Activated T-helper 17 cell treated with anti-CD3 and anti-CD28 coated beads, Interleukin-2, amount 50 U/mL, for 72 hours (primary cell): Measurements from ENCODE around the gene PILRA. TPM values are rescaled to one million over a fixed set of nuclear protein-coding genes. Genes with fewer than 3 reads are reported as not detected.

Source experiments
- ATAC-seq: fragments of 150-1000 bp; cut with Tn5 transposase; replicated peaks from 2 replicates; pipeline ENCODE4 v1.10.0; 2021; ENCODE audit warnings: mild to moderate bottlenecking, moderate library complexity
- H3K27ac Mint-ChIP-seq: one replicate; pipeline ENCODE4 v1.8.0; 2022; ENCODE audit warnings: mixed read lengths
- H3K27me3 Mint-ChIP-seq: one replicate; pipeline ENCODE4 v1.8.0; 2022; ENCODE audit warnings: mixed read lengths
- H3K36me3 Mint-ChIP-seq: one replicate; pipeline ENCODE4 v1.8.0; 2022; ENCODE audit warnings: low read depth, mild to moderate bottlenecking, mixed read lengths
- H3K4me1 Mint-ChIP-seq: one replicate; pipeline ENCODE4 v1.8.0; 2022; ENCODE audit warnings: mixed read lengths
- H3K4me3 Mint-ChIP-seq: one replicate; pipeline ENCODE4 v1.8.0; 2022; ENCODE audit warnings: mild to moderate bottlenecking, mixed read lengths
- H3K9me3 Mint-ChIP-seq: one replicate; pipeline ENCODE4 v1.8.0; 2022; ENCODE audit warnings: mixed read lengths
- total RNA-seq, 2 donors: library from RNA; stranded (reverse); gene quantifications; one replicate each; pipeline ENCODE4 v1.2.3, GENCODE V29; 2022

The PILRA gene
- total RNA-seq, 2 donors from 2014 or later = 2.7 to 7.0 TPM

- no peak overlapping the region for H3K27ac Mint-ChIP-seq
- H3K36me3 Mint-ChIP-seq = no peaks in the 10 kb centered on the region
- H3K4me1 Mint-ChIP-seq = peaks cover 21% of the 10 kb centered on the region
- H3K27me3 Mint-ChIP-seq = peaks cover 6% of the 10 kb centered on the region
- no peak for ATAC-seq
- H3K4me3 Mint-ChIP-seq = no peak overlapping the region
- no peaks in the 10 kb centered on the region for H3K9me3 Mint-ChIP-seq
Observed at GRCh38 chr7:100400041-100400440, 26.8 kb downstream of the PILRA start.

DNA sequence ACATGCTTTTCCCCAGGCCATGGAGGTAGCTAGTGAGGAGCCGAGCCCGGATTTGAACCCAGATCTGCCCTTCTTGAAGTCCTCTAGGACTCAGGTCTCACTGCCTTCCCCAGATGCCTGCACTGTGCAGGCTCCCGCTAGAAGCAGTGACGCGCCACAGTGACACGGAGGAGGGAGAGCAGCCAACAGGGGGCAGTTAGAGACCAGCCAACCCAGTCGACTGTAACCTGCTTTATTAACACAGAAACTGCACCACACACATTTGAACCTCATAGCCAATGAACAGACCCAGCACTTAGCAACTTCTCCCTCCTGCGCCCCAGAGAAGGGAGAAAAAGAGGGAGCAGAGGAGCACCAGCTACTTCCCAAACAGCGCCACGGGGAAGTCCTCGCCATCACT is 27.4 kb downstream of the PILRA start:
- H3K4me3 Mint-ChIP-seq = no peak overlapping the region

DNA sequence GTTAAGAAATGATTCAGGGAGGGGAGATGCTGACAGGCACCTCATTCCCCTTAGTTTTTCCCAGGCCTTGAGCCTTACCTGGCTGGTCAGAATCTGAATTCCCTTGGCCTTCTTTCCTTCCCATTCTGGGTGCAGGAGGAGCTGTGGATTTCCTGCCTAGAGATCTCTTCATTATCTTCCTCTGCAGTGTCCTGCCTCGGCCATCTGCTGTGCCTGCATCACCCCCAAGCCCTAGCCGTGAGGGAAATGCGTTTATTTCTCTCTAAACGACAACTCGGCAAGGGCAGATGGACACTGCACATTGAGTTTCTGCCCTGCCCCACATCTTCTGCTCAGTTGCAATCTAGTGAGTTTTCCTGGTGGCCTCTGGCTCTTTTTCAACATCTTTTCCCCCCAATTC is 28.5 kb downstream of the PILRA start:
- peaks cover 6% of the 10 kb centered on the region for H3K27me3 Mint-ChIP-seq
- peaks cover 10% of the 10 kb centered on the region for H3K4me1 Mint-ChIP-seq
- no peaks in the 10 kb centered on the region for H3K9me3 Mint-ChIP-seq
- no peak overlapping the region for H3K27ac Mint-ChIP-seq
- no peaks in the 10 kb centered on the region for H3K36me3 Mint-ChIP-seq
- H3K4me3 Mint-ChIP-seq = no peak overlapping the region
- no peak for ATAC-seq

More for the DNA sequence above, 27.4 kb downstream of the PILRA start:
- Mint-ChIP-seq H3K27ac (no peak overlapping the region), H3K4me1 (peaks cover 16% of the 10 kb centered on the region), H3K9me3 (no peaks in the 10 kb centered on the region), H3K27me3 (peaks cover 6% of the 10 kb centered on the region), H3K36me3 (no peaks in the 10 kb centered on the region)
- ATAC-seq = no peak

DNA sequence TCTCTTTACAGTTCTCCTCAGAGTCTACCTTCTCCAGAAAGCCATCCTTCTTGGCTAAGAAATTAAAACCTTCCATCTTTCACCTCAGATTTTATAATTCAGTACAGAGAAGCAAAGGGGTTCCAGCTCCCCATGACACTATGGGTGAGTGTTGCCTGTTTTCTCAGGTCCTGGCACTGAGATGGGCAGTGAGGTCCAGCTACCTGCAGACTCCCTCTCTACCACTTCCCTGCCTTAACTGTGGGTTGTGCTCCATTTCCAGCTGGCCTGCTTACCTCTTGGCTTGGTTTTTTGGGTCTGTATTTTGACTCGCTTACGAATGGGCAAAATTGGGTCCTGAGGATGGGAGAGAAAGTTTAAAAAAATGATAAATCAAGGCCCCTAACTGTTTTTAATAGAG is 29.0 kb downstream of the PILRA start:
- H3K27me3 Mint-ChIP-seq = peaks cover 6% of the 10 kb centered on the region
- peaks cover 7% of the 10 kb centered on the region for H3K4me1 Mint-ChIP-seq
- H3K27ac Mint-ChIP-seq = no peak overlapping the region
- ATAC-seq = no peak
- H3K36me3 Mint-ChIP-seq = no peaks in the 10 kb centered on the region
- H3K4me3 Mint-ChIP-seq = no peak overlapping the region
- H3K9me3 Mint-ChIP-seq = no peaks in the 10 kb centered on the region

DNA sequence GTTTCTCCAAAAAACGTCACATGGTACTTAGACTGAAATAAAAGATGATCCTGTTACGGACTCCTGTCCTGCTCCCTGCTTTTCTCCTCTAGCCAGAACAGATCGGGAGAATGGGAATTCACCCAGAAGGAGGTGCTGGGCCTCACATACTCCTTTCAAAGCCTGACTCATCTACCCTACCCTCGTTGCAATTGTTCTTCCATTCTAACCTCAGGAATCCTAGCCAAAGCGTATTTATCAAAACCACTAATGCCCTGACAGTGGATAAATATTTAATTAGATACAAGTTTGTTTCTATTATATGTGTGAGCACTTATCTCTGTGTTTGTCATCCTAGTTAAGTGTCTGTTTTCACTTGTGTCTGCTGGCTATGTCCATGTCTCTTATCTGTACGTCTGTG is 33.5 kb downstream of the PILRA start:
- no peak for ATAC-seq
- Mint-ChIP-seq H3K27ac (no peak overlapping the region), H3K4me3 (no peak overlapping the region), H3K27me3 (no peaks in the 10 kb centered on the region), H3K36me3 (no peaks in the 10 kb centered on the region), H3K4me1 (no peaks in the 10 kb centered on the region), H3K9me3 (no peaks in the 10 kb centered on the region)

DNA sequence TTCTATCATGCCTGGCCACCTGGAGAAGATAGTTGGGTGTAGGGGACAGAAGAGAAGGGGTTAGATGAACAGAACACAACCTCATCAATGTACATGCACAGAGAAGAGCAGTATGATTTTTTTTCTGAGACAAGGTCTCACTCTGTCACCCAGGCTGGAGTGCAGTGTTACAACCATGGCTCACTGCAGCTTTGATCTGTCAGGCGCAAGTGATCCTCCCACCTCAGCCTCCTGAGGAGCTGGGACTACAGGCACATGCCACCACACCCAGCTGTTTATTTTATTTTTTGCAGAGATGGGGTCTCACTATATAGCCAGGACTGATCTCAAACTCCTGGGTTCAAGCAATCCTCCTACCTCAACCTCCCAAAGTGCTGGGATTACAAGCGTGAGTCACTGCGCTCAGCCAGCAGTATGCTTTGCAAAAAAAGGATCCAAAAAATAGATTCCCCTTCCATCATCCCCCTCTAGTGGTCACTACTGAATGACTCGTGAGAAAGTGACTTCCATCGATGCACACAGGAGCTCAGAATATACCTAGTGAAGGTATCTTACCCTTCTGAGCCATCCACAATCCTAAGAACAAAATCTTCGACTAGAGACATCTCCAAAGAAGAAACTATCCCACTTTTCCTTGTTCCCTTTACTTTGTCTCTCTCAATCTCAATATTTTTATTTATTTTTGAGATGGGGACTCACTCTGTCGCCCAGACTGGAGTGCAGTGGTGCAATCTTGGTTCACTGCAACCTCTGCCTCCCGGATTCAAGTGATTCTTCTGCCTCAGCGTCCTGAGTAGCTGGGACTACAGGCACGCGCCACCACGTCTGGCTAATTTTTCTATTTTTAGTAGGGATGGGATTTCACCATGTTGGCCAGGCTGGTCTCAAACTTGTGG is 34.2 kb downstream of the PILRA start:
- Mint-ChIP-seq H3K36me3 (no peaks in the 10 kb centered on the region), H3K27ac (no peak overlapping the region), H3K9me3 (no peaks in the 10 kb centered on the region), H3K4me3 (no peak overlapping the region), H3K4me1 (no peaks in the 10 kb centered on the region), H3K27me3 (no peaks in the 10 kb centered on the region)
- ATAC-seq = peak; percentile 80

DNA sequence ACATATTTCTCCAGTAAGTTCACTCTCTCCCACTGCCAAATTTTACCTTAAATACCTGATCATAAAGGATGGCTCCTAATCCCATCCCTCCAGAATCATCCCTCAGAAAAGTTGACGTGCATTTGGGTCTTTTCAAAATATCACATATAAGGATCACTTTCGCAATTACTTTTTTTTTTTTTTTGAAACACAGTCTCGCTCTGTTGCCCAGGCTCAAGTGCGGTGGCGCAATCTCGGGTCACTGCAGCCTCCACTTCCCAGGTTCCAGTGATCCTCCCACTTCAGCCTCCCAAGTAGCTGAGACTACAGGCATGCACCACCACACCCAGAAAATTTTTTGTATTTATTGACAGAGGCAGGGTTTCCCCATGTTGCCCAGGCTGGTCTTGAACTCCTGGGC is 37.8 kb downstream of the PILRA start:
- no peak for ATAC-seq
- Mint-ChIP-seq H3K36me3 (no peaks in the 10 kb centered on the region), H3K4me3 (no peak overlapping the region), H3K9me3 (no peaks in the 10 kb centered on the region), H3K27me3 (no peaks in the 10 kb centered on the region), H3K4me1 (no peaks in the 10 kb centered on the region), H3K27ac (no peak overlapping the region)

DNA sequence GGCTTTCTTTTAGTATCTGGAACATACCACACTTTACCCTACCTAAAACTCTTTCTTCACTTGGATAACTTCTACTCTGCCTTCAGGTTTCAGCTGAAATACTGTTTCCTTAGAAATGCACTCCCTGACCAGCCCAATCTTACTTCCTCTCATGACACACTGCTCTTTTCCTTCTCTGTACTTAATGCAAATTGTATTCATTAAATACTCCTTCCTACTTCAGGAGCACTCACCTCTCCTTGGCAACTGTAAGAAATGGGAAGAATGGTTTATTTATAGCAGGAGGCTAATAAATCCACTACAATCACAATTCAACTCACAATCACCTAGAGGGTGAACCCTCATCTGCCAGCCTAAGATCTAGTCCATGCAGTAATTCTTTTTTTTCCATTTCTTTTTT is 40.1 kb downstream of the PILRA start:
- no peak overlapping the region for H3K4me3 Mint-ChIP-seq
- H3K4me1 Mint-ChIP-seq = no peaks in the 10 kb centered on the region
- no peak for ATAC-seq
- H3K27me3 Mint-ChIP-seq = no peaks in the 10 kb centered on the region
- no peaks in the 10 kb centered on the region for H3K9me3 Mint-ChIP-seq
- no peak overlapping the region for H3K27ac Mint-ChIP-seq
- H3K36me3 Mint-ChIP-seq = no peaks in the 10 kb centered on the region

DNA sequence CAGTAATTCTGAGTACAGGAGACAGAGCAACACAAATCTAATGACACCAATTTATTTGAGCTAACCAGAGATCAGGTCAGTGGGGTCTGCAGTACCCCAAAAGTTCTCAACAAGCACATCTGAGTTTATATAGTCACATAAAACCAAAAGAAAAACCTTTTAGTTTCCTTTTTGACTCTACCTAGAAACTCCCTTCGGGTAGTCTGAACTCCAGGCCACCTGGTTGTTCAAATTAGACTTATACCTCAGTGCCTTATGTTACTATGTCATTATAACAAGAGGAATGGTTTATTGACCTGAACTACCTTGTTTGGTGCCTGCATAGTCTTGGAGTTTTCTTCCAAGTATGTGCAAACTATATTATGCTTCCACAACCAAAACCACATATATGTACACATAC is 40.6 kb downstream of the PILRA start:
- Mint-ChIP-seq H3K4me3 (no peak overlapping the region), H3K9me3 (no peaks in the 10 kb centered on the region), H3K27me3 (no peaks in the 10 kb centered on the region), H3K27ac (no peak overlapping the region), H3K4me1 (no peaks in the 10 kb centered on the region), H3K36me3 (no peaks in the 10 kb centered on the region)
- no peak for ATAC-seq

- Mint-ChIP-seq H3K4me1 (no peaks in the 10 kb centered on the region), H3K27me3 (no peaks in the 10 kb centered on the region), H3K27ac (no peak overlapping the region), H3K36me3 (no peaks in the 10 kb centered on the region), H3K4me3 (no peak overlapping the region), H3K9me3 (no peaks in the 10 kb centered on the region)
- ATAC-seq = no peak
Observed at GRCh38 chr7:100415448-100415847, 42.2 kb downstream of the PILRA start.

GRCh38 chr7:100418930-100419659 is 45.8 kb downstream of the PILRA start:
- H3K9me3 Mint-ChIP-seq = no peaks in the 10 kb centered on the region
- ATAC-seq = no peak
- H3K27me3 Mint-ChIP-seq = no peaks in the 10 kb centered on the region
- H3K4me1 Mint-ChIP-seq = no peaks in the 10 kb centered on the region
- no peaks in the 10 kb centered on the region for H3K36me3 Mint-ChIP-seq
- H3K4me3 Mint-ChIP-seq = no peak overlapping the region
- no peak overlapping the region for H3K27ac Mint-ChIP-seq

DNA sequence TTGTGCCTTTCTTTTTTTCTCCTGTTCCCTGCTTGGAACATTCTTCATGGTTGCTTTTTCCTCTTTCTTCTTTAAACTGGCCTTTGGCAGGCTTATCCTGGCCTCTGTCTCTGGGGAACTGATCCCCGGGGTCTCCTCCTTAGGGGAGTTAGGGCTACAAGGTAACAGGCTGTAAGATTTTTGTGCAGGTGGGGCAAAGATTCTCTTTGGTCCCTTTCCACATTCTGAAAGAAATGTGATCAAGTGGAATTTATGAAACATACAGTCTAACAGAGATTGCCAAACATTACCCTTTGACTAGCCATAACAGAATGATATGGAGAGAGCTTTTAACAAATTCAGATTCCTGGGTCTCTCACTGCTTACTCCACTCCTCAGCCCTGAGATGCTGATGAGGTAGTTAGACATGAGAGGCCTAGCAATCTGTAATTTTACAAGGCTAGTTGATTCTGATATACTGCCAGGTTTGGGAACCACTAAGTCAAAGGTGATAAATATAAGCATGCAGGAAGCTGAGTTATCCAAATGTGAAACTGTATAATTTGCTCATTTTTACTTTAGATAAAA is 46.5 kb downstream of the PILRA start:
- Mint-ChIP-seq H3K4me3 (no peak overlapping the region), H3K4me1 (no peaks in the 10 kb centered on the region), H3K27me3 (no peaks in the 10 kb centered on the region), H3K9me3 (no peaks in the 10 kb centered on the region), H3K36me3 (no peaks in the 10 kb centered on the region), H3K27ac (no peak overlapping the region)
- no peak for ATAC-seq

DNA sequence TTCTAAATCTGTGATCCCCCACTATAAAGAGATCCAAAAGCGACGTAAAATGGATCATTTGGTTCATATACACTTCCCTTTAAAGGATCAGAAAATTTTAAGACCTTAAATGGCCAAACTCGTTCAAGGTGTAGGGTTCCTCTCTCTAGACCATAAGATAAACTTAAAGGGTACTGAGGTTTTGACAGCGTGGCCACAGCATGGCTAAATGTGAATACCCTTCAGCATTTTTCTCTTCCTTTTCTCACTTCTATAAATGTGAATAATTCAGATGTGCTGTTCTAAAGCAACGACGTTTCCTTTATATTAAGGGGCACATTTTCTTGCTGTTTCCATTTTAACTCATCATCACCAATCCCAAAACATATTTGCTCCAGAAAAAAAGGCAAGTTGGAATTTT is 50.0 kb downstream of the PILRA start:
- Mint-ChIP-seq H3K9me3 (no peaks in the 10 kb centered on the region), H3K4me1 (no peaks in the 10 kb centered on the region), H3K27ac (no peak overlapping the region), H3K4me3 (no peak overlapping the region), H3K36me3 (peaks cover 5% of the 10 kb centered on the region), H3K27me3 (no peaks in the 10 kb centered on the region)
- no peak for ATAC-seq

DNA sequence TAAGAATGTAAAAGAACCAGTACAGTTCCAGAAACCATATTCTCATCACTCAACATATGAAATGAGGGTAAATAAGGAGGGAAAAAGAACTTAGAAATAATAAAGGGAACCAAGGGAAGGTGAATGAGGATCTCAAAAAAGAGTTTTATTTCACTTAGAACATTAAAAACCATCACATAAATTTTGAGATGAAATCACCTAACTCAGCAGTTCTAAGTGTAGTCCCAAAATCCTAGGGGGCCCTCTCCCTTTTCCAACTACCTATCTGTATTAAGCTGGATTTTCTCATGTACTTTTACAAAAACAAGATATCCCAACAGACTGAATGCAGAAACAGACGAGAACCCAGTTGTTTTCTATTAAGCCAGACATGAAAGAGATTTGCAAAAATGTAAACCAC is 52.1 kb downstream of the PILRA start:
- peaks cover 23% of the 10 kb centered on the region for H3K36me3 Mint-ChIP-seq
- H3K27ac Mint-ChIP-seq = no peak overlapping the region
- peaks cover 7% of the 10 kb centered on the region for H3K4me1 Mint-ChIP-seq
- no peaks in the 10 kb centered on the region for H3K27me3 Mint-ChIP-seq
- no peak overlapping the region for H3K4me3 Mint-ChIP-seq
- ATAC-seq = no peak
- peaks cover 4% of the 10 kb centered on the region for H3K9me3 Mint-ChIP-seq

- peaks cover 34% of the 10 kb centered on the region for H3K36me3 Mint-ChIP-seq
- ATAC-seq = no peak
- no peak overlapping the region for H3K4me3 Mint-ChIP-seq
- H3K27ac Mint-ChIP-seq = no peak overlapping the region
- peaks cover 10% of the 10 kb centered on the region for H3K4me1 Mint-ChIP-seq
- H3K9me3 Mint-ChIP-seq = peaks cover 4% of the 10 kb centered on the region
- H3K27me3 Mint-ChIP-seq = no peaks in the 10 kb centered on the region
Observed at GRCh38 chr7:100426516-100426915, 53.2 kb downstream of the PILRA start.
